HepG2 (cell line): ENCODE results near the gene RAC3. TPM values are rescaled to one million over a fixed set of nuclear protein-coding genes. Genes with fewer than 3 reads are reported as not detected.

ENCODE experiments used
- AGO2 ChIP-seq: fragments of 200-400 bp; formaldehyde crosslinking; optimal IDR thresholded peaks from 2 replicates; pipeline ENCODE3; 2017; ENCODE audit warnings: mild to moderate bottlenecking, low read depth, low read length, moderate library complexity
- BCL6 ChIP-seq: IDR thresholded peaks from 2 replicates; pipeline ENCODE4 v1.6.1; 2016; ENCODE audit warnings: missing genetic modification reagents, missing compliant biosample characterization
- KDM6A ChIP-seq: IDR thresholded peaks from 2 replicates; pipeline ENCODE4 v1.6.1; 2016; ENCODE audit warnings: low read depth
- KLF16 ChIP-seq, 2 experiments: sonication (generic) in 1 of 2; formaldehyde crosslinking in 1 of 2; IDR thresholded peaks; 2 replicates each; pipeline versions ENCODE4 v1.6.1 to v1.8.0; 2016 to 2023; ENCODE audit warnings: missing genetic modification reagents in 2 of 2, missing compliant biosample characterization in 1 of 2
- MEIS1 ChIP-seq: sonication (generic); formaldehyde crosslinking; IDR thresholded peaks from 2 replicates; pipeline ENCODE4 v1.9.0; 2021; ENCODE audit warnings: mild to moderate bottlenecking, missing genetic modification reagents, moderate library complexity, borderline replicate concordance
- NFE2L2 ChIP-seq: fragments of 150-350 bp; IDR thresholded peaks from 2 replicates; pipeline ENCODE4 v1.6.1; 2014; ENCODE audit warnings: low read length
- NFKB2 ChIP-seq: sonication (generic); formaldehyde crosslinking; IDR thresholded peaks from 2 replicates; pipeline ENCODE4 v1.4.0; 2020; ENCODE audit warnings: missing genetic modification reagents, borderline replicate concordance
- NFKBIZ ChIP-seq: IDR thresholded peaks from 2 replicates; pipeline ENCODE4 v1.6.1; 2018; ENCODE audit warnings: missing genetic modification reagents, missing compliant biosample characterization
- STAG1 ChIP-seq: sonication (generic); formaldehyde crosslinking; IDR thresholded peaks from 2 replicates; pipeline ENCODE4 v1.4.0; 2020; ENCODE audit warnings: missing genetic modification reagents
- ZBTB3 ChIP-seq: sonication (generic); formaldehyde crosslinking; IDR thresholded peaks from 2 replicates; pipeline ENCODE4 v1.4.0; 2020; ENCODE audit warnings: low read depth, mild to moderate bottlenecking, moderate library complexity, missing genetic modification reagents, borderline replicate concordance
- ZFP37 ChIP-seq: sonication (generic); formaldehyde crosslinking; IDR thresholded peaks from 2 replicates; pipeline ENCODE4 v1.4.0; 2020; ENCODE audit warnings: missing genetic modification reagents, borderline replicate concordance
- ZNF101 ChIP-seq: sonication (generic); formaldehyde crosslinking; IDR thresholded peaks from 2 replicates; pipeline ENCODE4 v1.4.0; 2020; ENCODE audit warnings: mild to moderate bottlenecking, low read depth, missing genetic modification reagents, borderline replicate concordance
- ZNF207 ChIP-seq: fragments of 450-650 bp; IDR thresholded peaks from 2 replicates; pipeline ENCODE4 v1.6.1; 2016; ENCODE audit warnings: antibody characterized with exemption, borderline replicate concordance
- ZNF44 ChIP-seq: sonication (generic); formaldehyde crosslinking; IDR thresholded peaks from 2 replicates; pipeline ENCODE4 v1.5.1; 2020; ENCODE audit warnings: mild to moderate bottlenecking, missing genetic modification reagents
- ZNF451 ChIP-seq: sonication (generic); formaldehyde crosslinking; IDR thresholded peaks from 2 replicates; pipeline ENCODE4 v1.5.0; 2020; ENCODE audit warnings: mild to moderate bottlenecking, missing genetic modification reagents
- ZNF7 ChIP-seq: IDR thresholded peaks from 2 replicates; pipeline ENCODE4 v1.6.1; 2016; ENCODE audit warnings: missing biosample characterization, missing genetic modification reagents
- polyA plus RNA-seq, 8 experiments: library from polyadenylated mRNA; depleted of rRNA in 3 of 8; stranded (reverse) in 7 of 8; unstranded in 1 of 8; fragments of >200 nt; fragmentation: Illumina TruSeq in 4 of 8; extraction: Trizol in 4 of 8; gene quantifications; 2 replicates each; pipeline versions ENCODE4 v1.2.1 to v1.2.3, GENCODE V29; 2011 to 2016; ENCODE audit warnings: low read depth in 4 of 8, missing spikeins in 1 of 8, mixed read lengths in 1 of 8; ENCODE audit not compliant: insufficient read depth in 1 of 8
- total RNA-seq, 5 experiments: library from RNA; depleted of rRNA; stranded (reverse); fragments of >200 nt; fragmentation: Illumina TruSeq; extraction: Trizol; gene quantifications; 2 replicates each; pipeline ENCODE4 v1.2.3, GENCODE V29; 2016; ENCODE audit warnings: low read depth in 1 of 5
- TF ChIP-seq, protein P1 (sequence below): sonication (generic); formaldehyde crosslinking; IDR thresholded peaks from 2 replicates; pipeline ENCODE4 v1.4.0; 2020; ENCODE audit warnings: mild to moderate bottlenecking, missing genetic modification reagents
- TF ChIP-seq, protein P2 (sequence below): sonication (generic); formaldehyde crosslinking; IDR thresholded peaks from 2 replicates; pipeline ENCODE4 v1.8.1; 2023; ENCODE audit warnings: missing genetic modification reagents, mild to moderate bottlenecking, borderline replicate concordance
- TF ChIP-seq, protein P3 (sequence below): sonication (generic); formaldehyde crosslinking; IDR thresholded peaks from 2 replicates; pipeline ENCODE4 v1.4.0; 2020; ENCODE audit warnings: missing genetic modification reagents
- TF ChIP-seq, protein P4 (sequence below): sonication (generic); formaldehyde crosslinking; IDR thresholded peaks from 2 replicates; pipeline ENCODE4 v1.4.0; 2020; ENCODE audit warnings: missing genetic modification reagents
- TF ChIP-seq, protein P5 (sequence below): IDR thresholded peaks from 2 replicates; pipeline ENCODE4 v1.6.1; 2018; ENCODE audit warnings: missing genetic modification reagents
- TF ChIP-seq, protein P6 (sequence below): sonication (generic); formaldehyde crosslinking; IDR thresholded peaks from 2 replicates; pipeline ENCODE4 v1.9.0; 2021; ENCODE audit warnings: missing genetic modification reagents, mild to moderate bottlenecking, borderline replicate concordance
- TF ChIP-seq, protein P7 (sequence below): sonication (generic); formaldehyde crosslinking; IDR thresholded peaks from 2 replicates; pipeline ENCODE4 v1.4.0; 2020; ENCODE audit warnings: low read depth, mild to moderate bottlenecking, missing genetic modification reagents

The RAC3 gene
- total and polyA plus RNA-seq, 2 of the 13 experiments (the other 11 are each of a cell fraction or from before 2014, with no cell fraction given) = 10.5 to 21.3 TPM

DNA sequence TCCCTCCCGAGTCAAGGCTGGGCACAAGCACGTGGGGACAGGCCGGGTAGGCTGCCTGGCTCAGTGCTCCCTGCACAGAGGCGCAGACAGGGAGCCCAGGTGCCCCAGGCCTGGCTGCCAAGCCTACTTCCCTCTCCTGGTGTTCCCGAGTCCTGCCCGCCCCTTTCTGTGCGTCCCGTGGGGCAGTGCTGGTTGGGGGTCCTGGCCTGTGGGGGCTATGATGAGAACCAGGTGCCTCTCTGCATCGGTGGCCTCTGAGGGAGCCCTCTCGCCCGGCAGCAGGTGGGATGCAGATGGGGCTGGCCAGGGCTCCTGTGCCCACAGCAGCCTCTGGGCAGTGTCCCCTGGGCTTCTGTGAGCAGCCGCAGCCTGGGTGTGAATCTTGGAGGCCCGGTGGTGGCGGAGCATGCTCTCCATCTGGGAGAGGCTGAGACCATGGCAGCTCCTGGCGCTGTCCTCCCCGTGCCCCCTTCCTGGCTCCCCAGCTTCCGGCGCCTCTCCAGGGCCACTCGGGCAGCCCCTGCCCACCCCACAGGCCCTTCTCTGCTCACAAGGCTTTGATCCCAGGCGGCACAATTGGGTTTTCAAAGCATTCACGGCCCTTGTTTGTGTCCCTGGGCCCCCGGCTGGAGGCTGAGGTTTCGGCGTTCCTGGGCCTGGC lies 16.0 kb upstream of the RAC3 start (continued):
- TF ChIP-seq, protein P1, sequence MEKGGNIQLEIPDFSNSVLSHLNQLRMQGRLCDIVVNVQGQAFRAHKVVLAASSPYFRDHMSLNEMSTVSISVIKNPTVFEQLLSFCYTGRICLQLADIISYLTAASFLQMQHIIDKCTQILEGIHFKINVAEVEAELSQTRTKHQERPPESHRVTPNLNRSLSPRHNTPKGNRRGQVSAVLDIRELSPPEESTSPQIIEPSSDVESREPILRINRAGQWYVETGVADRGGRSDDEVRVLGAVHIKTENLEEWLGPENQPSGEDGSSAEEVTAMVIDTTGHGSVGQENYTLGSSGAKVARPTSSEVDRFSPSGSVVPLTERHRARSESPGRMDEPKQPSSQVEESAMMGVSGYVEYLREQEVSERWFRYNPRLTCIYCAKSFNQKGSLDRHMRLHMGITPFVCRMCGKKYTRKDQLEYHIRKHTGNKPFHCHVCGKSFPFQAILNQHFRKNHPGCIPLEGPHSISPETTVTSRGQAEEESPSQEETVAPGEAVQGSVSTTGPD (CRISPR knock-in tag) = no peak
- TF ChIP-seq ZNF101 (CRISPR knock-in tag) (no peak), ZNF207 (no peak), STAG1 (CRISPR knock-in tag) (peak; percentile 15; the same call in 1 of the 2 replicates), AGO2 (peak; percentile 97), KDM6A (CRISPR knock-in tag) (no peak), ZFP37 (CRISPR knock-in tag) (no peak), ZNF451 (peak; percentile 25; the same call in 1 of the 2 replicates), NFKB2 (CRISPR knock-in tag) (no peak), ZNF44 (CRISPR knock-in tag) (no peak), ZBTB3 (CRISPR knock-in tag) (no peak), KLF16 (CRISPR knock-in tag; IDR thresholded peaks at IDR 0.05) (no peak), NFE2L2 (no peak), MEIS1 (CRISPR knock-in tag) (no peak), ZNF7 (CRISPR knock-in tag) (no peak), BCL6 (peak; percentile 57; the same call in 1 of the 2 replicates), NFKBIZ (CRISPR knock-in tag) (no peak)
- TF ChIP-seq, protein P2, sequence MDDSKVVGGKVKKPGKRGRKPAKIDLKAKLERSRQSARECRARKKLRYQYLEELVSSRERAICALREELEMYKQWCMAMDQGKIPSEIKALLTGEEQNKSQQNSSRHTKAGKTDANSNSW (CRISPR knock-in tag) = no peak
- TF ChIP-seq, protein P3, sequence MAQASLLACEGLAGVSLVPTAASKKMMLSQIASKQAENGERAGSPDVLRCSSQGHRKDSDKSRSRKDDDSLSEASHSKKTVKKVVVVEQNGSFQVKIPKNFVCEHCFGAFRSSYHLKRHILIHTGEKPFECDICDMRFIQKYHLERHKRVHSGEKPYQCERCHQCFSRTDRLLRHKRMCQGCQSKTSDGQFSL = peak; percentile 19; the same call in 1 of the 2 replicates
- TF ChIP-seq, protein P4, sequence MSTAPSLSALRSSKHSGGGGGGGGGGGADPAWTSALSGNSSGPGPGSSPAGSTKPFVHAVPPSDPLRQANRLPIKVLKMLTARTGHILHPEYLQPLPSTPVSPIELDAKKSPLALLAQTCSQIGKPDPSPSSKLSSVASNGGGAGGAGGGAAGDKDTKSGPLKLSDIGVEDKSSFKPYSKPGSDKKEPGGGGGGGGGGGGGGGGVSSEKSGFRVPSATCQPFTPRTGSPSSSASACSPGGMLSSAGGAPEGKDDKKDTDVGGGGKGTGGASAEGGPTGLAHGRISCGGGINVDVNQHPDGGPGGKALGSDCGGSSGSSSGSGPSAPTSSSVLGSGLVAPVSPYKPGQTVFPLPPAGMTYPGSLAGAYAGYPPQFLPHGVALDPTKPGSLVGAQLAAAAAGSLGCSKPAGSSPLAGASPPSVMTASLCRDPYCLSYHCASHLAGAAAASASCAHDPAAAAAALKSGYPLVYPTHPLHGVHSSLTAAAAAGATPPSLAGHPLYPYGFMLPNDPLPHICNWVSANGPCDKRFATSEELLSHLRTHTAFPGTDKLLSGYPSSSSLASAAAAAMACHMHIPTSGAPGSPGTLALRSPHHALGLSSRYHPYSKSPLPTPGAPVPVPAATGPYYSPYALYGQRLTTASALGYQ (CRISPR knock-in tag) = peak; percentile 78; the same call in 1 of the 2 replicates
- TF ChIP-seq, protein P5, sequence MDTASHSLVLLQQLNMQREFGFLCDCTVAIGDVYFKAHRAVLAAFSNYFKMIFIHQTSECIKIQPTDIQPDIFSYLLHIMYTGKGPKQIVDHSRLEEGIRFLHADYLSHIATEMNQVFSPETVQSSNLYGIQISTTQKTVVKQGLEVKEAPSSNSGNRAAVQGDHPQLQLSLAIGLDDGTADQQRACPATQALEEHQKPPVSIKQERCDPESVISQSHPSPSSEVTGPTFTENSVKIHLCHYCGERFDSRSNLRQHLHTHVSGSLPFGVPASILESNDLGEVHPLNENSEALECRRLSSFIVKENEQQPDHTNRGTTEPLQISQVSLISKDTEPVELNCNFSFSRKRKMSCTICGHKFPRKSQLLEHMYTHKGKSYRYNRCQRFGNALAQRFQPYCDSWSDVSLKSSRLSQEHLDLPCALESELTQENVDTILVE (CRISPR knock-in tag) = no peak
- TF ChIP-seq, protein P6, sequence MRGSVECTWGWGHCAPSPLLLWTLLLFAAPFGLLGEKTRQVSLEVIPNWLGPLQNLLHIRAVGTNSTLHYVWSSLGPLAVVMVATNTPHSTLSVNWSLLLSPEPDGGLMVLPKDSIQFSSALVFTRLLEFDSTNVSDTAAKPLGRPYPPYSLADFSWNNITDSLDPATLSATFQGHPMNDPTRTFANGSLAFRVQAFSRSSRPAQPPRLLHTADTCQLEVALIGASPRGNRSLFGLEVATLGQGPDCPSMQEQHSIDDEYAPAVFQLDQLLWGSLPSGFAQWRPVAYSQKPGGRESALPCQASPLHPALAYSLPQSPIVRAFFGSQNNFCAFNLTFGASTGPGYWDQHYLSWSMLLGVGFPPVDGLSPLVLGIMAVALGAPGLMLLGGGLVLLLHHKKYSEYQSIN (CRISPR knock-in tag) = no peak
- TF ChIP-seq, protein P7, sequence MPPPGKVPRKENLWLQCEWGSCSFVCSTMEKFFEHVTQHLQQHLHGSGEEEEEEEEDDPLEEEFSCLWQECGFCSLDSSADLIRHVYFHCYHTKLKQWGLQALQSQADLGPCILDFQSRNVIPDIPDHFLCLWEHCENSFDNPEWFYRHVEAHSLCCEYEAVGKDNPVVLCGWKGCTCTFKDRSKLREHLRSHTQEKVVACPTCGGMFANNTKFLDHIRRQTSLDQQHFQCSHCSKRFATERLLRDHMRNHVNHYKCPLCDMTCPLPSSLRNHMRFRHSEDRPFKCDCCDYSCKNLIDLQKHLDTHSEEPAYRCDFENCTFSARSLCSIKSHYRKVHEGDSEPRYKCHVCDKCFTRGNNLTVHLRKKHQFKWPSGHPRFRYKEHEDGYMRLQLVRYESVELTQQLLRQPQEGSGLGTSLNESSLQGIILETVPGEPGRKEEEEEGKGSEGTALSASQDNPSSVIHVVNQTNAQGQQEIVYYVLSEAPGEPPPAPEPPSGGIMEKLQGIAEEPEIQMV (CRISPR knock-in tag) = no peak
